HEK293T (cell line): ENCODE results near the gene FILIP1L.

Experiments
- ARNT ChIP-seq: fragments of 450-650 bp; IDR thresholded peaks from 2 replicates; pipeline ENCODE4 v1.6.1; 2017; ENCODE audit warnings: mild to moderate bottlenecking
- BHLHE40 ChIP-seq: fragments of 450-650 bp; IDR thresholded peaks from 2 replicates; pipeline ENCODE4 v1.6.1; 2016; ENCODE audit warnings: mild to moderate bottlenecking, moderate library complexity, borderline replicate concordance
- CTBP1 ChIP-seq: fragments of 450-650 bp; IDR thresholded peaks from 2 replicates; pipeline ENCODE4 v1.6.1; 2016; ENCODE audit warnings: borderline replicate concordance
- L3MBTL2 ChIP-seq: fragments of 450-650 bp; conservative IDR thresholded peaks from 2 replicates; pipeline ENCODE4 v1.6.1; 2016; ENCODE audit warnings: mild to moderate bottlenecking
- SP1 ChIP-seq: fragments of 450-650 bp; IDR thresholded peaks from 2 replicates; pipeline ENCODE4 v1.6.1; 2017

GRCh38 chr3:100136921-100137320 is 22.6 kb upstream of the FILIP1L start:
- TF ChIP-seq L3MBTL2, result no peak
- no peak for TF ChIP-seq BHLHE40
- TF ChIP-seq ARNT, result no peak
- no peak for TF ChIP-seq SP1
- no peak for TF ChIP-seq CTBP1
